KMS-11 (cell line): ENCODE measurements around the gene CRHBP.

ENCODE experiments used
- H2AFZ ChIP-seq: fragments of 200-600 bp; sonication (generic); 2 replicates; pipeline ENCODE4 v1.6.1; 2016; ENCODE audit warnings: antibody characterized with exemption, mixed run types, low read depth
- H3K27ac ChIP-seq: fragments of 200-600 bp; sonication (generic); 2 replicates; pipeline ENCODE4 v1.6.1; 2016; ENCODE audit warnings: mild to moderate bottlenecking, mixed run types
- H3K27me3 ChIP-seq: fragments of 200-600 bp; sonication (generic); 2 replicates; pipeline ENCODE4 v1.6.1; 2017; ENCODE audit warnings: mild to moderate bottlenecking, low read depth, mixed run types, moderate library complexity; ENCODE audit not compliant: insufficient read depth
- H3K36me3 ChIP-seq: fragments of 200-600 bp; sonication (generic); 2 replicates; pipeline ENCODE4 v1.6.1; 2017; ENCODE audit warnings: mild to moderate bottlenecking, mixed run types; ENCODE audit not compliant: insufficient read depth
- H3K4me1 ChIP-seq: fragments of 200-600 bp; sonication (generic); 2 replicates; pipeline ENCODE4 v1.6.1; 2016; ENCODE audit warnings: mild to moderate bottlenecking, low read depth, mixed run types; ENCODE audit not compliant: poor library complexity, severe bottlenecking
- H3K4me2 ChIP-seq: fragments of 200-600 bp; sonication (generic); 2 replicates; pipeline ENCODE4 v1.7.0; 2016; ENCODE audit warnings: mild to moderate bottlenecking, mixed run types
- H3K4me3 ChIP-seq: fragments of 200-600 bp; sonication (generic); IDR thresholded peaks from 2 replicates; pipeline ENCODE4 v1.6.1; 2017; ENCODE audit warnings: low read depth, low read length, mixed read lengths; ENCODE audit not compliant: insufficient read depth
- H3K79me2 ChIP-seq: fragments of 200-600 bp; sonication (generic); 2 replicates; pipeline ENCODE4 v1.6.1; 2016; ENCODE audit warnings: low read depth, mixed run types; ENCODE audit not compliant: insufficient read depth
- H3K9ac ChIP-seq: fragments of 200-600 bp; sonication (generic); 2 replicates; pipeline ENCODE4 v1.6.1; 2016; ENCODE audit warnings: mild to moderate bottlenecking, mixed run types
- H4K20me1 ChIP-seq: fragments of 200-600 bp; sonication (generic); 2 replicates; pipeline ENCODE4 v1.6.1; 2016; ENCODE audit warnings: mild to moderate bottlenecking, mixed run types; ENCODE audit not compliant: insufficient read depth
- CTCF ChIP-seq: fragments of 200-600 bp; sonication (generic); conservative IDR thresholded peaks from 2 replicates; pipeline ENCODE4 v1.6.1; 2017; ENCODE audit warnings: low read depth, mild to moderate bottlenecking, antibody characterized with exemption, low read length, moderate library complexity, mixed read lengths

The CRHBP gene

GRCh38 chr5:77011498-77011897 lies 58.7 kb downstream of the CRHBP start:
- Histone ChIP-seq H3K36me3 (no peaks in the 10 kb centered on the region), H3K27ac (no peak overlapping the region)

GRCh38 chr5:77012601-77013000 lies 59.8 kb downstream of the CRHBP start:
- Histone ChIP-seq H3K4me3 (no peak overlapping the region), H3K4me2 (no peak overlapping the region), H3K79me2 (no peaks in the 10 kb centered on the region), H3K9ac (no peak overlapping the region), H3K27me3 (no peaks in the 10 kb centered on the region), H4K20me1 (no peaks in the 10 kb centered on the region), H3K27ac (no peak overlapping the region), H3K4me1 (no peaks in the 10 kb centered on the region), H2AFZ (no peak overlapping the region), H3K36me3 (no peaks in the 10 kb centered on the region)
- TF ChIP-seq CTCF: no peak

More at GRCh38 chr5:77011498-77011897, 58.7 kb downstream of the CRHBP start:
- no peak for TF ChIP-seq CTCF
- H2AFZ ChIP-seq: no peak overlapping the region
- H3K4me3 ChIP-seq: no peak overlapping the region
- no peaks in the 10 kb centered on the region for H4K20me1 ChIP-seq
- H3K79me2 ChIP-seq: no peaks in the 10 kb centered on the region
- no peak overlapping the region for H3K9ac ChIP-seq
- no peak overlapping the region for H3K4me2 ChIP-seq
- H3K27me3 ChIP-seq: no peaks in the 10 kb centered on the region
- H3K4me1 ChIP-seq: no peaks in the 10 kb centered on the region

GRCh38 chr5:77015938-77016569 lies 63.2 kb downstream of the CRHBP start:
- TF ChIP-seq CTCF: peak; percentile 68
- Histone ChIP-seq H3K4me1 (no peaks in the 10 kb centered on the region), H3K36me3 (no peaks in the 10 kb centered on the region), H3K9ac (no peak overlapping the region), H2AFZ (no peak overlapping the region), H3K4me2 (no peak overlapping the region), H3K4me3 (no peak overlapping the region), H3K79me2 (no peaks in the 10 kb centered on the region), H4K20me1 (no peaks in the 10 kb centered on the region), H3K27me3 (no peaks in the 10 kb centered on the region), H3K27ac (no peak overlapping the region)

GRCh38 chr5:77016962-77017361 lies 64.1 kb downstream of the CRHBP start:
- TF ChIP-seq CTCF: no peak
- H4K20me1 ChIP-seq: no peaks in the 10 kb centered on the region
- no peaks in the 10 kb centered on the region for H3K4me1 ChIP-seq

More at GRCh38 chr5:77016962-77017361, 64.1 kb downstream of the CRHBP start:
- Histone ChIP-seq H3K4me3 (no peak overlapping the region), H3K27me3 (no peaks in the 10 kb centered on the region), H3K4me2 (no peak overlapping the region), H3K9ac (no peak overlapping the region), H3K36me3 (no peaks in the 10 kb centered on the region), H2AFZ (no peak overlapping the region), H3K27ac (no peak overlapping the region), H3K79me2 (no peaks in the 10 kb centered on the region)
